ENCODE measurements around the gene ZNF792.
"Not testable (repeated sequence)": the region's sequence is repeated elsewhere in the genome, so short reads cannot be mapped to it uniquely, and the experiment has no call there.

The ZNF792 gene

GRCh38 chr19:34963573-34964406 is at the start of gene ZNF792:
ZNF792 (minus strand) TSS chr19:34964229; CDS start chr19:34963662, 567 bp downstream.
- no peak for DNase-seq

GRCh38 chr19:35013041-35013819 is 49.2 kb upstream of the ZNF792 start:
- DNase-seq = no peak

- no peak for DNase-seq
Measured at GRCh38 chr19:35011737-35012682, 48.0 kb upstream of the ZNF792 start.

- DNase-seq = no peak
Measured at GRCh38 chr19:35011091-35011689, 47.2 kb upstream of the ZNF792 start.

GRCh38 chr19:35009424-35010415 is 45.7 kb upstream of the ZNF792 start:
- DNase-seq = no peak

- no peak for DNase-seq
Measured at GRCh38 chr19:35008891-35009341, 44.9 kb upstream of the ZNF792 start.

- DNase-seq = not testable (repeated sequence)
Measured at GRCh38 chr19:35007427-35007826, 43.4 kb upstream of the ZNF792 start.

- DNase-seq = no peak
Measured at GRCh38 chr19:35006999-35007365, 43.0 kb upstream of the ZNF792 start.

- no peak for DNase-seq
Measured at GRCh38 chr19:35006342-35006998, 42.4 kb upstream of the ZNF792 start.

- not testable (repeated sequence) for DNase-seq
Measured at GRCh38 chr19:35006007-35006341, 41.9 kb upstream of the ZNF792 start.

- no peak for DNase-seq
Measured at GRCh38 chr19:35005256-35005977, 41.4 kb upstream of the ZNF792 start.

- no peak for DNase-seq
Measured at GRCh38 chr19:35004517-35005255, 40.7 kb upstream of the ZNF792 start.

GRCh38 chr19:35002037-35002535 is 38.1 kb upstream of the ZNF792 start:
- DNase-seq = no peak

GRCh38 chr19:35000647-35001501 is 36.8 kb upstream of the ZNF792 start:
- no peak for DNase-seq

- no peak for DNase-seq
Measured at GRCh38 chr19:35000338-35000646, 36.3 kb upstream of the ZNF792 start.

- peak; percentile 24 for DNase-seq
Measured at GRCh38 chr19:34999498-35000337, 35.7 kb upstream of the ZNF792 start, which contains the start of gene GRAMD1A. GRAMD1A (plus strand) TSS chr19:35000323; CDS start chr19:35000479, 156 bp downstream.
